Measurements from ENCODE around the gene SPOCK1. TPM values are rescaled to one million over a fixed set of nuclear protein-coding genes. Genes with fewer than 3 reads are reported as not detected.
A peak's percentile ranks its signal among the peaks of the same experiment; 100 is the strongest.
"Not testable (repeated sequence)": the region's sequence is repeated elsewhere in the genome, so short reads cannot be mapped to it uniquely, and the experiment has no call there.

The SPOCK1 gene
- total RNA-seq, 1 donor from 2014 or later = 1.0 TPM

GRCh38 chr5:137393196-137393993 lies 105.7 kb downstream of the SPOCK1 start:
- no peak for DNase-seq

GRCh38 chr5:137392261-137392660 lies 106.9 kb downstream of the SPOCK1 start:
- DNase-seq = no peak

GRCh38 chr5:137391044-137391443 lies 108.1 kb downstream of the SPOCK1 start:
- not testable (repeated sequence) for DNase-seq

- no peak for DNase-seq
Measured at GRCh38 chr5:137389042-137389441, 110.1 kb downstream of the SPOCK1 start.

- no peak for DNase-seq
Measured at GRCh38 chr5:137385064-137385463, 114.1 kb downstream of the SPOCK1 start.

GRCh38 chr5:137383909-137384308 lies 115.2 kb downstream of the SPOCK1 start:
- no peak for DNase-seq

- no peak for DNase-seq
Measured at GRCh38 chr5:137381555-137381954, 117.6 kb downstream of the SPOCK1 start.

GRCh38 chr5:137379555-137380286 lies 119.4 kb downstream of the SPOCK1 start:
- no peak for DNase-seq

GRCh38 chr5:137375741-137376526 lies 123.2 kb downstream of the SPOCK1 start:
- DNase-seq = no peak

- DNase-seq = peak; percentile 60
Measured at GRCh38 chr5:137374110-137374714, 124.9 kb downstream of the SPOCK1 start.

- DNase-seq = no peak
Measured at GRCh38 chr5:137372773-137373160, 126.4 kb downstream of the SPOCK1 start.

GRCh38 chr5:137372016-137372772 lies 126.9 kb downstream of the SPOCK1 start:
- no peak for DNase-seq

- no peak for DNase-seq
Measured at GRCh38 chr5:137370096-137371071, 128.7 kb downstream of the SPOCK1 start.

- no peak for DNase-seq
Measured at GRCh38 chr5:137368651-137369050, 130.5 kb downstream of the SPOCK1 start.

- no peak for DNase-seq
Measured at GRCh38 chr5:137367951-137368350, 131.2 kb downstream of the SPOCK1 start.

GRCh38 chr5:137366526-137366925 lies 132.6 kb downstream of the SPOCK1 start:
- no peak for DNase-seq

GRCh38 chr5:137365126-137365865 lies 133.8 kb downstream of the SPOCK1 start:
- DNase-seq = no peak

GRCh38 chr5:137361280-137361679 lies 137.8 kb downstream of the SPOCK1 start:
- peak; percentile 79 for DNase-seq

GRCh38 chr5:137360607-137361006 lies 138.5 kb downstream of the SPOCK1 start:
- DNase-seq = peak; percentile 56

- DNase-seq = no peak
Measured at GRCh38 chr5:137359941-137360340, 139.2 kb downstream of the SPOCK1 start.

Data from dermis blood vessel endothelial cell (primary cell).